ENCODE measurements around the gene SUSD2.
"Not testable (repeated sequence)": the region's sequence is repeated elsewhere in the genome, so short reads cannot be mapped to it uniquely, and the experiment has no call there.

The SUSD2 gene

DNA sequence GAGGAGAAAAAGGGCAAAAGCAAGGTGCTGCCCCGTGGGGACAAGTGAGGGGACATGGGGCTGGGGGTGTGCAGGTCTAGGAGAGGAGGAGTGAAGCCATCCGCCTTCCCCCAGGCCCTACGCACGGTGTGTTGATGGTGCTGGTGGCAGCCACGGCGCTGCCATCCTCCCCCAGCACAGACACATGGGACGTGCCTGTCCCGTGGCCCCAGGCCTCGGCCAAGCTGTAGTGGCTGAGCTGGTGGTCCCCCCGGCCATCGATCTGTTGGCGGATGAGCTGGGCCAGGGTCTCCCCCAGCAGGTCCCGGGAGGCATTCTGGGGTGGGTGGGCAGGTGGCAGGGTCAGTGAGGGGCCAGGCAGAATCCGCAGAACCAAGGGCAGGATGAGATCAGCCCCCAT lies 44.7 kb downstream of the SUSD2 start:
- Mint-ChIP-seq H3K27ac (no peak overlapping the region), H3K4me3 (no peak overlapping the region), H3K9me3 (peaks cover 2% of the 10 kb centered on the region), H3K4me1 (no peaks in the 10 kb centered on the region), H3K36me3 (no peaks in the 10 kb centered on the region), H3K27me3 (peaks cover 5% of the 10 kb centered on the region)
- peak; percentile 7 for ATAC-seq

DNA sequence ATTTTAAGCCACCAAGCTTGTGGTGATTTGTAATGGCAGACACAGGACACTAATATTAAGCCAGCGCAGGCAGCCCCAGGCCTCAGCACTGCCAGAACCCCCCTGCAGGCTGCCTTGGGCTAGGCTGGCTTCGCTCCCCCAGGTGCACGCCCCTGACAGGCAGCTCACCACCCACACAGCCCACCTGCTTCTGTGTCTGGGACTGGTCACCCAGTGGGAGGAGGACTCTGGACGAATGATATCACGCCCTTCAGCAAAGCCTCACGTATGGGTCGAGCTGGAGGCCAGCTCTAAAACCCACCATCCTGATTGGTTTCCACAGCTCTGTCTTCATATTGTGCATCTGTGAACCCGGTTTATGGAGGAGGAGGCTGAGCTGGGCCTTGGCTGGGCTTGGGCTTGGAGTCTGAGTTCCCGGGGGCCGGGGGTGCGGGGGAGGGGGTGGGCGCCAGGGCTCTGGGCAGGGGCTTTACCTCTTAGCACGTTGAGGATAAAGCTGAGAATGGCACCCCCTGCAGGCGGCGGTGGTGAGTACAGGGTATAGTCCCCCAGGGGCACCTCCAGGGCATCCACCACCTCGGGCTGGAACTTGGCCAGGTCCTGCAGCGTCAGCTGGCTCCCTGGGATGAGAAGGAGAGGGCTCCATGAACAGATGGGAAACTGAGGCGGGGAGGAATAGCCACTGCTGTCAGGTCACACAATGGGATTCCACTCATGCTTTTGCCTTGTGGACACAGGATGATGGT lies 49.8 kb downstream of the SUSD2 start:
- peaks cover 7% of the 10 kb centered on the region for H3K4me1 Mint-ChIP-seq
- peaks cover 2% of the 10 kb centered on the region for H3K9me3 Mint-ChIP-seq
- no peaks in the 10 kb centered on the region for H3K36me3 Mint-ChIP-seq
- ATAC-seq: peak; percentile 66
- H3K4me3 Mint-ChIP-seq: no peak overlapping the region
- H3K27me3 Mint-ChIP-seq: peaks cover 13% of the 10 kb centered on the region
- no peak overlapping the region for H3K27ac Mint-ChIP-seq

- peaks cover 2% of the 10 kb centered on the region for H3K9me3 Mint-ChIP-seq
- no peak overlapping the region for H3K4me3 Mint-ChIP-seq
- no peak overlapping the region for H3K27ac Mint-ChIP-seq
- peaks cover 7% of the 10 kb centered on the region for H3K4me1 Mint-ChIP-seq
- no peaks in the 10 kb centered on the region for H3K36me3 Mint-ChIP-seq
- no peak for ATAC-seq
- H3K27me3 Mint-ChIP-seq: peaks cover 13% of the 10 kb centered on the region
These were observed 50.4 kb downstream of the SUSD2 start for GRCh38 chr22:24231706-24232105.

GRCh38 chr22:24232124-24232523 lies 50.8 kb downstream of the SUSD2 start:
- ATAC-seq: no peak
- H3K9me3 Mint-ChIP-seq: peaks cover 2% of the 10 kb centered on the region
- no peaks in the 10 kb centered on the region for H3K36me3 Mint-ChIP-seq
- H3K27me3 Mint-ChIP-seq: peaks cover 13% of the 10 kb centered on the region
- H3K4me3 Mint-ChIP-seq: no peak overlapping the region
- no peak overlapping the region for H3K27ac Mint-ChIP-seq
- H3K4me1 Mint-ChIP-seq: peaks cover 7% of the 10 kb centered on the region

GRCh38 chr22:24232725-24233124 lies 51.4 kb downstream of the SUSD2 start:
- no peak overlapping the region for H3K4me3 Mint-ChIP-seq
- no peaks in the 10 kb centered on the region for H3K36me3 Mint-ChIP-seq
- H3K27ac Mint-ChIP-seq: no peak overlapping the region

DNA sequence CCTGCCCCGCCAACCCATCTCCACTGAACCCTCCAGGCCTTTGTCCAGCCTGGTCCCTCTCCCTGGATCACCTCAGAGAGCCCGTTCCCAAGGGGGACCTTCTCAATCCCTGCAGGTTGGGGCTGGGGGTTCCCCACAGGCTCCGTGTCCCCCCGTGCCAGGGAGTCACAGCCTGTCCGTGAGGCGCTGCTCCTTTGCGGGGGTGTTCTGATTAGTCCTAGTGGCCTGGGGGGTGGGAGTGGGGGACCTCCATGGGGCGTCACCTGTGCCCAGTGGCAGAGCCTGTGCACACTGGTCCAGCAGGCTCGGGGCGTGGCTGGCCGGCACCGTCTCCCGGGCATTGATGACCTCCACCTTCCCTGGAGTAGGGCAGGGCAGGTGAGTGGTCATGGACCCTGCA lies 51.9 kb downstream of the SUSD2 start:
- Mint-ChIP-seq H3K36me3 (no peaks in the 10 kb centered on the region), H3K4me1 (peaks cover 7% of the 10 kb centered on the region), H3K27ac (no peak overlapping the region), H3K9me3 (no peaks in the 10 kb centered on the region), H3K4me3 (no peak overlapping the region), H3K27me3 (peaks cover 13% of the 10 kb centered on the region)
- ATAC-seq: no peak

More at GRCh38 chr22:24232725-24233124, 51.4 kb downstream of the SUSD2 start:
- Mint-ChIP-seq H3K9me3 (no peaks in the 10 kb centered on the region), H3K4me1 (peaks cover 7% of the 10 kb centered on the region), H3K27me3 (peaks cover 13% of the 10 kb centered on the region)
- ATAC-seq: no peak

DNA sequence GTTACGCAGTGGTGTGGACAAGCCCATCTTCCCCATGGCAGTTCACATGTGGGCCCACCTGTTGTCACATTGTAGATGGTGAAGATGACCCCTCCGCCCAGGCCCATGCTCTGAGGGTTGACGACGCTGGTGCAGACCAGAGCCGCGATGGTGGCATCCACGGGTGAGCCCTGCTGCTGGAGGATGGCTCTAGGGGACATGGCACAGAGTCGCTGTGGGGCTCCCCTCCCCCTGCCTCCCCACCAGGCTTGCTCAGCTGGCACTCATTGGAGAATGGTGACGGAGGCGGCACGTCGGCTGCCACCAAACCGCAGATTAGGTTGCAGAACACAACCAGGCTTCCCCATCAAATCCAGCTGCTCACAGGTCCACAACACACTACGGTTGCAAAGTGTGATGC lies 52.5 kb downstream of the SUSD2 start:
- no peaks in the 10 kb centered on the region for H3K9me3 Mint-ChIP-seq
- H3K36me3 Mint-ChIP-seq: no peaks in the 10 kb centered on the region
- no peak overlapping the region for H3K4me3 Mint-ChIP-seq
- H3K4me1 Mint-ChIP-seq: peaks cover 7% of the 10 kb centered on the region
- H3K27me3 Mint-ChIP-seq: peaks cover 13% of the 10 kb centered on the region
- no peak overlapping the region for H3K27ac Mint-ChIP-seq
- no peak for ATAC-seq

DNA sequence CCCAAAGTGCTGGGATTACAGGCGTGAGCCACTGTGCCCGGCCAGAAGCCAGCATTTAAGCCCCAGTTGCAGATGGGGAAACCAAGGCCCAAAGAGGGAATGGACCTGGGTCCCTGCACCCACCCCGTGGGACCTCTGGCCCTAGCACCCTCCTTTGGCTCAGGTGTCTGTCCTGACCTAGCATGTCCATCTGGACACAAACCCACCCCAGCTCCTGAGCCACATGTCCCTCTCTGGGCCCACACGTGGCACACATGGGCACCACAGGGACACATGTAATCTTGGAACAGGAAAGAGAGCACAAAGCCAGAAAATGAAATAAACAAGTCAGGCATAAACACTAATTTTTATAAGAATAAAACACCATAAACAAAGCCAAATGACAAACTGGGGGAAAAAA lies 54.0 kb downstream of the SUSD2 start:
- Mint-ChIP-seq H3K27me3 (peaks cover 13% of the 10 kb centered on the region), H3K27ac (peak overlapping the region; percentile 31), H3K9me3 (no peaks in the 10 kb centered on the region), H3K4me1 (peaks cover 7% of the 10 kb centered on the region), H3K4me3 (no peak overlapping the region), H3K36me3 (no peaks in the 10 kb centered on the region)
- ATAC-seq: no peak

GRCh38 chr22:24236656-24237055 lies 55.4 kb downstream of the SUSD2 start:
- Mint-ChIP-seq H3K4me1 (no peaks in the 10 kb centered on the region), H3K27ac (no peak overlapping the region), H3K9me3 (no peaks in the 10 kb centered on the region), H3K36me3 (no peaks in the 10 kb centered on the region), H3K27me3 (peaks cover 1% of the 10 kb centered on the region), H3K4me3 (no peak overlapping the region)
- ATAC-seq: no peak

DNA sequence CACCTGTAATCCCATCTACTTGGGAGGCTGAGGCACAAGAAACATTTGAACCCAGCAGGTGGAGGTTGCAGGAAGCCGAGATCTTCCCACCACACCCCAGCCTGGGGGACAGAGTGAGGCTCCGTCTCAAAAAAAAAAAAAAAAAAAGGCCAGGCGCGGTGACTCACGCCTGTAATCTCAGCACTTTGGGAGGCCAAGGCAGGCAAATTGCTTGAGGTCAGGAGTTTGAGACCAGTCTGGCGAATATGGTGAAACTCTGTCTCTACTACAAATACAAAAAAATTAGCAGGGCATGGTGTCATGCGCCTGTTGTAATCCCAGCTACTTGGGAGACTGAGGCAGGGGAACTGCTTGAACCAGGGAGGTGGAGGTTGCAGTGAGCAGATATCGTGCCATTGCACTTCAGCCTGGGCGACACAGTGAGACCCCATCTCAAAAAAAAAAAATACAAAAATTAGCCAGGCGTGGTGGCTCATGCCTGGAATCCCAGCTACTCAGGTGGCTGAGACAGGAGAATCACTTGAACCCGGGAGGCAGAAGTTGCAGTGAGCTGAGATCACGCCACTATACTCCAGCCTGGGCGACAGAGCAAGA lies 56.9 kb downstream of the SUSD2 start:
- not testable (repeated sequence) for H3K27ac Mint-ChIP-seq, H3K9me3 Mint-ChIP-seq, H3K27me3 Mint-ChIP-seq, ATAC-seq, H3K36me3 Mint-ChIP-seq, H3K4me3 Mint-ChIP-seq
- peaks cover 13% of the 10 kb centered on the region for H3K4me1 Mint-ChIP-seq

Measured in stimulated activated memory B cell treated with anti-CD40 and anti-IgM and Interleukin-4, amounts not matched to agents 10 μg/mL and 1 μg/mL and 100 μg/mL, for 72 hours (primary cell).